PFSK-1 (cell line): ENCODE data around the gene ABCA5.

Source experiments
- POLR2AphosphoS5 ChIP-seq: IDR thresholded peaks from 2 replicates; pipeline ENCODE4 v1.6.1; 2012; ENCODE audit warnings: low read depth, mild to moderate bottlenecking, control low read depth, low read length, moderate library complexity
- SIN3A ChIP-seq: IDR thresholded peaks from 2 replicates; pipeline ENCODE4 v1.6.1; 2012; ENCODE audit warnings: mild to moderate bottlenecking, low read length, moderate library complexity, borderline replicate concordance; ENCODE audit not compliant: insufficient read depth
- TAF1 ChIP-seq: IDR thresholded peaks from 2 replicates; pipeline ENCODE4 v1.6.1; 2012; ENCODE audit warnings: low read length, control low read depth, borderline replicate concordance; ENCODE audit not compliant: insufficient read depth
- TF ChIP-seq, protein P1 (sequence below), 2 experiments: IDR thresholded peaks; 2 replicates each; pipeline versions ENCODE4 v1.6.1 to v1.8.0; 2011 to 2012; ENCODE audit warnings: low read depth in 2 of 2, low read length in 2 of 2, control low read depth in 1 of 2, inconsistent platforms in 1 of 2, mild to moderate bottlenecking in 1 of 2, moderate library complexity in 1 of 2; ENCODE audit not compliant: insufficient read depth in 1 of 2

DNA sequence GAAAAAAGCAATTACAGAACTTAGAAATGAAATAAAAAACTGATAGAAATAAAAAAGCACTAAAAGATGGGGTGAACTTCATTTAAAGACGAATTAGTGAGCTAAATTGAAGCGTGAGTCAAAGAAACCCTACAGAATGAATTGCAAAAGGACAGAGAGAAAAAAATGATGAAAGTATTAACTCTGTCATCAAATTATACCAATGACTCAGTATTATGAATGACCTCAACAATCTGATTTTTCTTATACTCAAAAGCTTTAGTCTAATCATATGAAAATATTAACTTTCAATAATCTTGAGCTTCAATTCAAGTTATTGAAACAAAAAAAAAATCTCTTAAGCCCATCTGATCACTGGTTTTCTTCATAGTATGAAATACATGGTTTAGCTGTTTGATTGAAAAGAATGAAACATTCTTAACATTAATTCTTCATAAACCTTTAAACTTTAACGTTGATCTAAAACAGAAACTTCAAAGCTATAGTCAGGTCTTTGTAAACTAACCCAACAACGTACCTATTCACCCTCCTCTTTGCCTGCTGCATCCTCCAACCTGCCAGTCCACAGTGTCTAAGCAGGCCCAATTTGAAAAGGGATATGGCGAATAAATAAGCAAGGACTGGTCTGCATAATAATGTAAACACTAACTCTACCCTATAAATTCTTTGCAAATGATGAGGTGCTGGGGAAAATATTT, 6.6 kb downstream of the ABCA5 start:
- TF ChIP-seq POLR2AphosphoS5 (no peak), TAF1 (no peak), SIN3A (no peak)
- TF ChIP-seq, protein P1, sequence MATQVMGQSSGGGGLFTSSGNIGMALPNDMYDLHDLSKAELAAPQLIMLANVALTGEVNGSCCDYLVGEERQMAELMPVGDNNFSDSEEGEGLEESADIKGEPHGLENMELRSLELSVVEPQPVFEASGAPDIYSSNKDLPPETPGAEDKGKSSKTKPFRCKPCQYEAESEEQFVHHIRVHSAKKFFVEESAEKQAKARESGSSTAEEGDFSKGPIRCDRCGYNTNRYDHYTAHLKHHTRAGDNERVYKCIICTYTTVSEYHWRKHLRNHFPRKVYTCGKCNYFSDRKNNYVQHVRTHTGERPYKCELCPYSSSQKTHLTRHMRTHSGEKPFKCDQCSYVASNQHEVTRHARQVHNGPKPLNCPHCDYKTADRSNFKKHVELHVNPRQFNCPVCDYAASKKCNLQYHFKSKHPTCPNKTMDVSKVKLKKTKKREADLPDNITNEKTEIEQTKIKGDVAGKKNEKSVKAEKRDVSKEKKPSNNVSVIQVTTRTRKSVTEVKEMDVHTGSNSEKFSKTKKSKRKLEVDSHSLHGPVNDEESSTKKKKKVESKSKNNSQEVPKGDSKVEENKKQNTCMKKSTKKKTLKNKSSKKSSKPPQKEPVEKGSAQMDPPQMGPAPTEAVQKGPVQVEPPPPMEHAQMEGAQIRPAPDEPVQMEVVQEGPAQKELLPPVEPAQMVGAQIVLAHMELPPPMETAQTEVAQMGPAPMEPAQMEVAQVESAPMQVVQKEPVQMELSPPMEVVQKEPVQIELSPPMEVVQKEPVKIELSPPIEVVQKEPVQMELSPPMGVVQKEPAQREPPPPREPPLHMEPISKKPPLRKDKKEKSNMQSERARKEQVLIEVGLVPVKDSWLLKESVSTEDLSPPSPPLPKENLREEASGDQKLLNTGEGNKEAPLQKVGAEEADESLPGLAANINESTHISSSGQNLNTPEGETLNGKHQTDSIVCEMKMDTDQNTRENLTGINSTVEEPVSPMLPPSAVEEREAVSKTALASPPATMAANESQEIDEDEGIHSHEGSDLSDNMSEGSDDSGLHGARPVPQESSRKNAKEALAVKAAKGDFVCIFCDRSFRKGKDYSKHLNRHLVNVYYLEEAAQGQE (IDR thresholded peaks at IDR 0.05; ENCODE audit: insufficient read depth in 1 of 2, low read depth in 2 of 2, low read length in 2 of 2) = no peak
